ENCODE results near the gene CHCHD6. TPM values are rescaled to one million over a fixed set of nuclear protein-coding genes. Genes with fewer than 3 reads are reported as not detected.

The CHCHD6 gene
- total RNA-seq, 2 experiments from 2014 or later: 16.6 to 21.2 TPM

GRCh38 chr3:126989316-126990023 lies 285.4 kb downstream of the CHCHD6 start:
- Mint-ChIP-seq H3K27me3 (no peaks in the 10 kb centered on the region), H3K27ac (no peak overlapping the region), H3K4me1 (ENCODE audit: low read depth) (peaks cover 2% of the 10 kb centered on the region), H3K4me3 (no peak overlapping the region), H3K36me3 (ENCODE audit: low read depth) (no peaks in the 10 kb centered on the region), H3K9me3 (no peaks in the 10 kb centered on the region)
- no peak for TF ChIP-seq CTCF (IDR thresholded peaks at IDR 0.05)
- intact Hi-C loops (cut with micrococcal nuclease): no loop called here
- POLR2A ChIA-PET: no interaction called here
- DNase-seq (no peak), ATAC-seq (no peak)
- CTCF ChIA-PET: interaction anchor here (0.6 to 1.9 kb wide), 2 partner anchors 310 to 1068 kb away, joined by 3 to 6 read pairs; no protein-coding TSS in a partner anchor

- H3K27me3 Mint-ChIP-seq: no peaks in the 10 kb centered on the region
- intact Hi-C loops (cut with micrococcal nuclease): no loop called here
- H3K9me3 Mint-ChIP-seq: no peaks in the 10 kb centered on the region
- TF ChIP-seq CTCF (IDR thresholded peaks at IDR 0.05): no peak
- CTCF ChIA-PET: interaction anchor here (0.6 kb wide), 1 partner anchor 1069 kb away, joined by 3 read pairs; no protein-coding TSS in a partner anchor
- no peak overlapping the region for H3K4me3 Mint-ChIP-seq
- peaks cover 2% of the 10 kb centered on the region for H3K4me1 Mint-ChIP-seq (ENCODE audit: low read depth)
- H3K27ac Mint-ChIP-seq: no peak overlapping the region
- H3K36me3 Mint-ChIP-seq (ENCODE audit: low read depth): no peaks in the 10 kb centered on the region
- ATAC-seq: no peak
- DNase-seq: no peak
- POLR2A ChIA-PET: no interaction called here
These were observed 286.1 kb downstream of the CHCHD6 start for GRCh38 chr3:126990024-126990700.

DNA sequence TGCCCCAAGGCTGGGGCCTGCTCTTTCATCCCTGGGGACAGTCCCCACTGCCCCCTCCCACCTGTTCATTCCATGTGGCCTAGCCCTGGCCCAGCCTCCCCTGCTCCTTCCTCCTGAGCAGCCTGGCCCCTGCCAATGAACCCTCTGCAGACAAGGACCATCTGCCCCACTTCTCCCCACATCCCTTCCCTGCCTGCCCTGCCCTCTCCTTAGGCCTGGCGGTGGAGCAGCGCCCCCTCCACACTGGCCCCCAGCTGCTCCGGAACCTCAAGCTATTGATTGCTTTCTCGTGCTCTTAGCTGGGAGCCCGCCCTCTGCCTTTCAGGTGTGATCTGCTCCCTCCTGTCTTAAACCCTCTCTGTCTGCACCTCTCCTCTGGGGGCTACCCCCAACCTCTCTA lies 286.9 kb downstream of the CHCHD6 start:
- ChIA-PET CTCF (no interaction called here), POLR2A (no interaction called here)
- no peaks in the 10 kb centered on the region for H3K4me1 Mint-ChIP-seq (ENCODE audit: low read depth)
- H3K9me3 Mint-ChIP-seq: no peaks in the 10 kb centered on the region
- no peaks in the 10 kb centered on the region for H3K27me3 Mint-ChIP-seq
- DNase-seq (no peak), ATAC-seq (no peak)
- no peak overlapping the region for H3K4me3 Mint-ChIP-seq
- no peaks in the 10 kb centered on the region for H3K36me3 Mint-ChIP-seq (ENCODE audit: low read depth)
- TF ChIP-seq CTCF (IDR thresholded peaks at IDR 0.05): no peak
- intact Hi-C loops (cut with micrococcal nuclease): no loop called here
- no peak overlapping the region for H3K27ac Mint-ChIP-seq

- CTCF ChIA-PET: no interaction called here
- TF ChIP-seq CTCF (IDR thresholded peaks at IDR 0.05): no peak
- Mint-ChIP-seq H3K9me3 (no peaks in the 10 kb centered on the region), H3K27ac (no peak overlapping the region), H3K36me3 (ENCODE audit: low read depth) (no peaks in the 10 kb centered on the region), H3K27me3 (no peaks in the 10 kb centered on the region), H3K4me1 (ENCODE audit: low read depth) (no peaks in the 10 kb centered on the region), H3K4me3 (no peak overlapping the region)
- ATAC-seq (no peak), DNase-seq (no peak)
- POLR2A ChIA-PET: no interaction called here
- intact Hi-C loops (cut with micrococcal nuclease): no loop called here
These were observed 287.5 kb downstream of the CHCHD6 start for GRCh38 chr3:126991366-126992200.

Data from activated CD8-positive, alpha-beta T cell treated with anti-CD3 and anti-CD28 coated beads for 36 hours (primary cell).